ENCODE measurements around the gene CACNA2D1. TPM values are rescaled to one million over a fixed set of nuclear protein-coding genes. Genes with fewer than 3 reads are reported as not detected.

The CACNA2D1 gene
- total RNA-seq, 1 donor from 2014 or later, result 1.5 TPM

DNA sequence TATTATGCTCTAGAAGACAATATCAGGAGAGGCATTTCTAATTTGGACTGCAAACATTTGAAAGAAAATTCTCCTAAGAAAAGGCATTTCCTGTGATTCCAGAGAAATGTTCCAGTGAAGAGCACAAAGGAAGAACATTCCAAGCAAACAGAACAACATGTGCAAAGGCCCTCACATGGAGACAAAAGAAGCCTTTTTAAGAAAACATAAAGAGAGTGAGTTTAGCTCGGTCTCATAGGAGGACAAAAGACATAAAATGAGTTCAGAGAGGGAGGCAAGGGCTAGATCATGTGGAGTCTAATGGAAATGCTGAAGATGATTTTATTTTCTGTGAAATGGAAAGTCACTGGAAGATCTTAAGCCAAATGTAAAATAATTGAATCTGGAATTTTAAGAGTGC, 404.0 kb downstream of the CACNA2D1 start:
- no peaks in the 10 kb centered on the region for H3K9me3 ChIP-seq (ENCODE audit: low read depth)
- TF ChIP-seq EZH2 (IDR thresholded peaks at IDR 0.05) (no peak), EZH2phosphoT487 (IDR thresholded peaks at IDR 0.05) (no peak)
- TF ChIP-seq, protein P1, sequence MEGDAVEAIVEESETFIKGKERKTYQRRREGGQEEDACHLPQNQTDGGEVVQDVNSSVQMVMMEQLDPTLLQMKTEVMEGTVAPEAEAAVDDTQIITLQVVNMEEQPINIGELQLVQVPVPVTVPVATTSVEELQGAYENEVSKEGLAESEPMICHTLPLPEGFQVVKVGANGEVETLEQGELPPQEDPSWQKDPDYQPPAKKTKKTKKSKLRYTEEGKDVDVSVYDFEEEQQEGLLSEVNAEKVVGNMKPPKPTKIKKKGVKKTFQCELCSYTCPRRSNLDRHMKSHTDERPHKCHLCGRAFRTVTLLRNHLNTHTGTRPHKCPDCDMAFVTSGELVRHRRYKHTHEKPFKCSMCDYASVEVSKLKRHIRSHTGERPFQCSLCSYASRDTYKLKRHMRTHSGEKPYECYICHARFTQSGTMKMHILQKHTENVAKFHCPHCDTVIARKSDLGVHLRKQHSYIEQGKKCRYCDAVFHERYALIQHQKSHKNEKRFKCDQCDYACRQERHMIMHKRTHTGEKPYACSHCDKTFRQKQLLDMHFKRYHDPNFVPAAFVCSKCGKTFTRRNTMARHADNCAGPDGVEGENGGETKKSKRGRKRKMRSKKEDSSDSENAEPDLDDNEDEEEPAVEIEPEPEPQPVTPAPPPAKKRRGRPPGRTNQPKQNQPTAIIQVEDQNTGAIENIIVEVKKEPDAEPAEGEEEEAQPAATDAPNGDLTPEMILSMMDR (IDR thresholded peaks at IDR 0.05), result no peak
- no peaks in the 10 kb centered on the region for H3K9me3 Mint-ChIP-seq
- no peak for DNase-seq (ENCODE audit: low spot score)
- no peak overlapping the region for H3K9ac ChIP-seq
- peaks cover 9% of the 10 kb centered on the region for H3K4me1 ChIP-seq
- no peak overlapping the region for H3K4me3 Mint-ChIP-seq
- no peaks in the 10 kb centered on the region for H4K20me1 ChIP-seq (ENCODE audit: low read depth)
- no peak overlapping the region for H3K4me2 ChIP-seq
- peak overlapping the region; percentile 21 for H3K27ac ChIP-seq
- H3K27me3 Mint-ChIP-seq (ENCODE audit: insufficient read depth, low read depth), result peaks cover 2% of the 10 kb centered on the region
- peak overlapping the region; percentile 0 for H3K27ac Mint-ChIP-seq
- H3K36me3 ChIP-seq, result no peaks in the 10 kb centered on the region
- H3F3A ChIP-seq (ENCODE audit: low read depth), result no peaks in the 10 kb centered on the region
- H3K4me3 ChIP-seq, result no peak overlapping the region
- H3K79me2 ChIP-seq (ENCODE audit: low read depth), result no peaks in the 10 kb centered on the region
- H3K27me3 ChIP-seq, result no peaks in the 10 kb centered on the region
- peaks cover 11% of the 10 kb centered on the region for H3K4me1 Mint-ChIP-seq
- no peaks in the 10 kb centered on the region for H3K36me3 Mint-ChIP-seq
- H2AFZ ChIP-seq (replicated peaks), result peak overlapping the region; percentile 22

DNA sequence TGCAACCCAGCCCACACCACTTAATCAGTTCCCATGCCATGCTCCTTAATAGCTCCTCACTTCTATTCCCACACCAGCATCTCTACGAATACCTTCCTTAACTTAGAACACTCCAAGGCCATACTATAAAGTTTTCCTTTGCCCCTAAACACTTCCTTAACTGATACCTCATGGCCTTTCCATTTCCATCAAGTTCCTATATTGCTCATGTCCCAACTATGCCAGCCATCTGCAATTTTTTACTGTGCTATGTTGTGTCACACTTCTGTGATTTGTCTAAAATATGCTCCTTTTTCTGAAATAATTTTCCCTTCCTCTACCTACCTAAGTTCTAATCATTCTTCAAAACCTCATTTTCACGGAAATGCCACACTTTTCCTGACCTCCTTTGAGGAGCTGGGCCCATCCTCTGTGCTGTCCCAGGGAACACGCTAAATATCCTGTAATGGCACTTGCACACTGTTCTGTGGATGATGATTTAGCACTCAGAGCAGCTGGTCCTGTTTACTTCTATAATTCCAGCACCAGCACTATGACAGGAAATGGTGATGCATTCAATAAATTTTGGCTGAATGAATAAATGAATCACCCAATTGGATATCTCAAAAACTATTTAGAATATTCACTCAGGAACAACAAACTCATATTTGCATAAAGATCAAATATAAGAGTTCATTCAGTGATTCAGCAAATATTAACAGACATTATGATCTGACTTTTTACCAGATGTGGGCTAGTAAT, 407.3 kb downstream of the CACNA2D1 start:
- H3K4me2 ChIP-seq, result no peak overlapping the region
- TF ChIP-seq, protein P1 (IDR thresholded peaks at IDR 0.05), result no peak
- TF ChIP-seq EZH2 (IDR thresholded peaks at IDR 0.05) (no peak), EZH2phosphoT487 (IDR thresholded peaks at IDR 0.05) (no peak)

DNA sequence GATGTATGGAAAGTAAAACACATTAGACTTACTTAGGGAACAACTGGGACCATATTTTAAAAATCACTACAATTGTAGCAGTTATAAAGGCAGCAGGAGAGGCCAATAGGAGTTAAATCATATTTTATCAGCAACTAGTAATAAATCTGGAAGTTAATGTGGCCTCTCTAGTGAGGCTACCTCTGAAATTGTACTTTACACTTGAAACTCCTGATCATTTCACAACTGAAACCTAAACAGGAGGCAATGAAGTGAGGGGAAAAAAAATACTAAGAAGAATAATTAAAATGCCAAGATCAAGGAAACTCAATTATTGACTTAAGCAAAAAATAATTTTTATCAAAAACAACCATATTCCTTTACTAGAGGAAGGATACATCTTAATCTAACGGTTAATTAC, 408.1 kb downstream of the CACNA2D1 start:
- no peak for TF ChIP-seq EZH2 (IDR thresholded peaks at IDR 0.05)
- no peak for TF ChIP-seq EZH2phosphoT487 (IDR thresholded peaks at IDR 0.05)
- TF ChIP-seq, protein P1 (IDR thresholded peaks at IDR 0.05), result no peak
- Histone ChIP-seq H3K79me2 (ENCODE audit: low read depth) (no peaks in the 10 kb centered on the region), H3K27ac (no peak overlapping the region)

More for the DNA sequence above, 407.3 kb downstream of the CACNA2D1 start:
- Histone ChIP-seq H3K36me3 (no peaks in the 10 kb centered on the region), H2AFZ (replicated peaks) (no peak overlapping the region), H4K20me1 (ENCODE audit: low read depth) (no peaks in the 10 kb centered on the region), H3K27me3 (no peaks in the 10 kb centered on the region), H3K4me1 (peaks cover 9% of the 10 kb centered on the region), H3K9ac (no peak overlapping the region), H3K79me2 (ENCODE audit: low read depth) (no peaks in the 10 kb centered on the region), H3F3A (ENCODE audit: low read depth) (no peaks in the 10 kb centered on the region), H3K9me3 (ENCODE audit: low read depth) (no peaks in the 10 kb centered on the region), H3K27ac (no peak overlapping the region), H3K4me3 (no peak overlapping the region)
- Mint-ChIP-seq H3K9me3 (no peaks in the 10 kb centered on the region), H3K27ac (no peak overlapping the region), H3K4me3 (no peak overlapping the region), H3K4me1 (peaks cover 11% of the 10 kb centered on the region), H3K27me3 (ENCODE audit: insufficient read depth, low read depth) (peaks cover 2% of the 10 kb centered on the region), H3K36me3 (no peaks in the 10 kb centered on the region)
- no peak for DNase-seq (ENCODE audit: low spot score)

More for the DNA sequence above, 408.1 kb downstream of the CACNA2D1 start:
- H3K9ac ChIP-seq, result no peak overlapping the region
- no peaks in the 10 kb centered on the region for H4K20me1 ChIP-seq (ENCODE audit: low read depth)
- H3K4me1 Mint-ChIP-seq, result peaks cover 10% of the 10 kb centered on the region
- no peaks in the 10 kb centered on the region for H3K36me3 Mint-ChIP-seq
- H3K27ac Mint-ChIP-seq, result no peak overlapping the region
- H2AFZ ChIP-seq (replicated peaks), result no peak overlapping the region
- H3K4me3 Mint-ChIP-seq, result no peak overlapping the region
- H3K4me1 ChIP-seq, result peaks cover 9% of the 10 kb centered on the region
- H3K4me2 ChIP-seq, result no peak overlapping the region
- DNase-seq (ENCODE audit: low spot score), result no peak
- H3K27me3 Mint-ChIP-seq (ENCODE audit: insufficient read depth, low read depth), result peaks cover 2% of the 10 kb centered on the region
- no peaks in the 10 kb centered on the region for H3F3A ChIP-seq (ENCODE audit: low read depth)
- H3K27me3 ChIP-seq, result no peaks in the 10 kb centered on the region
- H3K9me3 Mint-ChIP-seq, result no peaks in the 10 kb centered on the region
- H3K4me3 ChIP-seq, result no peak overlapping the region
- H3K9me3 ChIP-seq (ENCODE audit: low read depth), result no peaks in the 10 kb centered on the region
- no peaks in the 10 kb centered on the region for H3K36me3 ChIP-seq

Measured in neural progenitor cell (in vitro differentiated cells).